ENCODE measurements around the gene MICAL3.
"Not testable (repeated sequence)": the region's sequence is repeated elsewhere in the genome, so short reads cannot be mapped to it uniquely, and the experiment has no call there.

Gene MICAL3

GRCh38 chr22:18024276-18024939 lies at the start of gene MICAL3:
TSS of gene MICAL3 (minus strand) at chr22:18024561. CDS start at chr22:17906812, 117,749 bp downstream.
- TF ChIP-seq CTCF (IDR thresholded peaks at IDR 0.05; ENCODE audit: low read depth, low read length), result peak; percentile 64
- peak within 1 kb of the TSS; percentile 48 for H3K4me3 ChIP-seq (ENCODE audit: low read depth, low read length)
- in situ Hi-C loops (cut with HindIII; ENCODE audit: low sequenced_read_pairs), result no loop called here
- DNase-seq (ENCODE audit: low read depth, low spot score), result peak; percentile 46

GRCh38 chr22:18073927-18074326 lies 49.6 kb upstream of the MICAL3 start:
- H3K4me3 ChIP-seq (ENCODE audit: low read depth, low read length); DNase-seq (ENCODE audit: low read depth, low spot score); in situ Hi-C loops (cut with HindIII; ENCODE audit: low sequenced_read_pairs): not testable (repeated sequence)

GRCh38 chr22:18073467-18073866 lies 49.1 kb upstream of the MICAL3 start:
- no peak for TF ChIP-seq CTCF (IDR thresholded peaks at IDR 0.05; ENCODE audit: low read depth, low read length)
- no peak for DNase-seq (ENCODE audit: low read depth, low spot score)
- in situ Hi-C loops (cut with HindIII; ENCODE audit: low sequenced_read_pairs), result no loop called here
- H3K4me3 ChIP-seq (ENCODE audit: low read depth, low read length), result no peak overlapping the region

- TF ChIP-seq CTCF (IDR thresholded peaks at IDR 0.05; ENCODE audit: low read depth, low read length), result no peak
- DNase-seq (ENCODE audit: low read depth, low spot score), result no peak
- no peak overlapping the region for H3K4me3 ChIP-seq (ENCODE audit: low read depth, low read length)
- in situ Hi-C loops (cut with HindIII; ENCODE audit: low sequenced_read_pairs), result no loop called here
These were observed 47.6 kb upstream of the MICAL3 start for GRCh38 chr22:18071968-18072310.

- H3K4me3 ChIP-seq (ENCODE audit: low read depth, low read length); in situ Hi-C loops (cut with HindIII; ENCODE audit: low sequenced_read_pairs): not testable (repeated sequence)
These were observed 47.1 kb upstream of the MICAL3 start for GRCh38 chr22:18071307-18071967.

GRCh38 chr22:18070556-18071306 lies 46.4 kb upstream of the MICAL3 start:
- in situ Hi-C loops (cut with HindIII; ENCODE audit: low sequenced_read_pairs), result no loop called here
- TF ChIP-seq CTCF (IDR thresholded peaks at IDR 0.05; ENCODE audit: low read depth, low read length), result peak; percentile 27
- no peak overlapping the region for H3K4me3 ChIP-seq (ENCODE audit: low read depth, low read length)
- DNase-seq (ENCODE audit: low read depth, low spot score), result no peak

More at GRCh38 chr22:18071307-18071967, 47.1 kb upstream of the MICAL3 start:
- not testable (repeated sequence) for DNase-seq (ENCODE audit: low read depth, low spot score)

- no peak for DNase-seq (ENCODE audit: low read depth, low spot score)
- in situ Hi-C loops (cut with HindIII; ENCODE audit: low sequenced_read_pairs), result no loop called here
- TF ChIP-seq CTCF (IDR thresholded peaks at IDR 0.05; ENCODE audit: low read depth, low read length), result no peak
- no peak overlapping the region for H3K4me3 ChIP-seq (ENCODE audit: low read depth, low read length)
These were observed 45.7 kb upstream of the MICAL3 start for GRCh38 chr22:18070041-18070440.

Data from astrocyte of the spinal cord (primary cell).